HG03558 (cell line): ENCODE measurements around the gene LIME1.

ENCODE experiments used
- ATAC-seq: cut with Tn5 transposase; IDR thresholded peaks from one replicate; pipeline ENCODE4 v1.9.1; 2021; ENCODE audit warnings: moderate number of reproducible peaks; ENCODE audit not compliant: unreplicated experiment; ENCODE audit errors: extremely low read depth

LIME1 gene

GRCh38 chr20:63735859-63736718 lies at the start of gene LIME1:
Gene LIME1 (plus strand): TSS chr20:63736664. CDS start chr20:63737550, 886 bp downstream.
- ATAC-seq: no peak

- ATAC-seq: no peak
Measured at GRCh38 chr20:63687419-63688178, 48.9 kb upstream of the LIME1 start.

- no peak for ATAC-seq
Measured at GRCh38 chr20:63688228-63689045, 48.0 kb upstream of the LIME1 start.

- ATAC-seq: no peak
Measured at GRCh38 chr20:63689046-63690002, 47.1 kb upstream of the LIME1 start.

- ATAC-seq: no peak
Measured at GRCh38 chr20:63690003-63690897, 46.2 kb upstream of the LIME1 start.

GRCh38 chr20:63690898-63691710 lies 45.4 kb upstream of the LIME1 start:
- no peak for ATAC-seq

GRCh38 chr20:63691711-63692435 lies 44.6 kb upstream of the LIME1 start:
- ATAC-seq: no peak

GRCh38 chr20:63692436-63693082 lies 43.9 kb upstream of the LIME1 start:
- ATAC-seq: no peak

- no peak for ATAC-seq
Measured at GRCh38 chr20:63693083-63693732, 43.3 kb upstream of the LIME1 start.

- ATAC-seq: no peak
Measured at GRCh38 chr20:63693733-63694583, 42.5 kb upstream of the LIME1 start.

- no peak for ATAC-seq
Measured at GRCh38 chr20:63694584-63695423, 41.7 kb upstream of the LIME1 start.

GRCh38 chr20:63695424-63696305 lies 40.8 kb upstream of the LIME1 start:
- ATAC-seq: no peak

- ATAC-seq: no peak
Measured at GRCh38 chr20:63696306-63696627, 40.2 kb upstream of the LIME1 start.
